ENCODE measurements around the gene HIF3A.

GRCh38 chr19:46308510-46308909 is 11.7 kb downstream of the HIF3A start:
- TF ChIP-seq TCF7L2 (IDR thresholded peaks at IDR 0.05; ENCODE audit: borderline replicate concordance, extremely low read depth, insufficient read depth, insufficient read length) (no peak), EGR1 (IDR thresholded peaks at IDR 0.05; ENCODE audit: low read depth) (no peak), EZH2 (IDR thresholded peaks at IDR 0.05) (no peak)

Data from HCT116 (cell line).